Liver (tissue), 3 donors: ENCODE measurements around the gene THRA.

ENCODE experiments used
- EGR1 ChIP-seq, 2 donors: IDR thresholded peaks; 2 replicates each; pipeline ENCODE4 v1.6.1; 2016 to 2018; ENCODE audit warnings: antibody characterized with exemption in 2 of 2, low read depth in 2 of 2
- FOXA1 ChIP-seq: IDR thresholded peaks from 2 replicates; pipeline ENCODE4 v1.6.1; 2016; ENCODE audit warnings: antibody characterized with exemption
- FOXA2 ChIP-seq: IDR thresholded peaks from 2 replicates; pipeline ENCODE4 v1.6.1; 2016; ENCODE audit warnings: antibody characterized with exemption
- HNF4A ChIP-seq, 2 donors: conservative IDR thresholded peaks; 2 replicates each; pipeline ENCODE4 v1.6.1; 2016; ENCODE audit warnings: antibody characterized with exemption in 2 of 2, mild to moderate bottlenecking in 2 of 2
- HNF4G ChIP-seq: IDR thresholded peaks from 2 replicates; pipeline ENCODE4 v1.6.1; 2016; ENCODE audit warnings: antibody characterized with exemption
- JUND ChIP-seq, 2 donors: IDR thresholded peaks; 2 replicates each; pipeline ENCODE4 v1.6.1; 2016; ENCODE audit warnings: antibody characterized with exemption in 2 of 2
- RAD21 ChIP-seq, 2 donors: IDR thresholded peaks; 2 replicates each; pipeline ENCODE4 v1.6.1; 2016; ENCODE audit warnings: antibody characterized with exemption in 2 of 2, mild to moderate bottlenecking in 2 of 2
- SP1 ChIP-seq: IDR thresholded peaks from 2 replicates; pipeline ENCODE4 v1.6.1; 2018; ENCODE audit warnings: antibody characterized with exemption, mild to moderate bottlenecking
- TAF1 ChIP-seq: conservative IDR thresholded peaks from 2 replicates; pipeline ENCODE4 v1.6.1; 2016; ENCODE audit warnings: antibody characterized with exemption, mild to moderate bottlenecking
- YY1 ChIP-seq: IDR thresholded peaks from 2 replicates; pipeline ENCODE4 v1.6.1; 2016; ENCODE audit warnings: antibody characterized with exemption, mild to moderate bottlenecking
- TF ChIP-seq, protein P1 (sequence below): IDR thresholded peaks from 2 replicates; pipeline ENCODE4 v1.6.1; 2016; ENCODE audit warnings: antibody characterized with exemption, mild to moderate bottlenecking
- TF ChIP-seq, protein P2 (sequence below): IDR thresholded peaks from 2 replicates; pipeline ENCODE4 v1.6.1; 2016; ENCODE audit warnings: antibody characterized with exemption
- TF ChIP-seq, protein P3 (sequence below): fragments of 150-350 bp; IDR thresholded peaks from 2 replicates; pipeline ENCODE4 v1.5.1; 2017; ENCODE audit warnings: improper control_type of control experiment, low read depth, low read length; ENCODE audit not compliant: missing input control
- TF ChIP-seq, protein P4 (sequence below): IDR thresholded peaks from 2 replicates; pipeline ENCODE4 v1.6.1; 2016; ENCODE audit warnings: antibody characterized with exemption
- donor health status: healthy.
- donor health status: healthy.

DNA sequence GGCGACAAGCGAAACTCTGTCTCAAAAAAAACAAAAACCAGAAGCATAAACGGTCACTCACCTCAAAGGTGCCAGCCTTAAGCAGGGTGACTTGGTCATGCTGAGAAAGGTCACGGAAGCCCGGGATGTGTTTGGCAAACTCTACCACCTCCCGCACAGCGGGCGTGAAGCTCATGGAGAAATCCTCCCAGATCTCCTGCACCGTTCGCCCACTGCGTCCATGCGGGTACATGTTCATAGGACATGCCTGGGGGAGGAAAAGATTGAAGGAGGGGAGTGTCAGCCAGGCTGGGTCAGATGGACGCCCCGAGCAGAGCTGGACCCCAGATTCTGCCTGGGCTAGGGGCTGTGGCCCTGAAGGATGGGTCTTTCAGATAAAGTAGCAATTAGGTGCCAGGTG is 32.1 kb downstream of the THRA start:
- TF ChIP-seq TAF1 (no peak), SP1 (no peak), EGR1 (IDR thresholded peaks at IDR 0.05; ENCODE audit: low read depth in 2 of 2) (no peak), HNF4G (no peak), HNF4A (conservative IDR thresholded peaks at IDR 0.05) (no peak), YY1 (no peak), RAD21 (IDR thresholded peaks at IDR 0.05) (no peak), FOXA2 (no peak), JUND (IDR thresholded peaks at IDR 0.05) (no peak), FOXA1 (no peak)
- TF ChIP-seq, protein P1, sequence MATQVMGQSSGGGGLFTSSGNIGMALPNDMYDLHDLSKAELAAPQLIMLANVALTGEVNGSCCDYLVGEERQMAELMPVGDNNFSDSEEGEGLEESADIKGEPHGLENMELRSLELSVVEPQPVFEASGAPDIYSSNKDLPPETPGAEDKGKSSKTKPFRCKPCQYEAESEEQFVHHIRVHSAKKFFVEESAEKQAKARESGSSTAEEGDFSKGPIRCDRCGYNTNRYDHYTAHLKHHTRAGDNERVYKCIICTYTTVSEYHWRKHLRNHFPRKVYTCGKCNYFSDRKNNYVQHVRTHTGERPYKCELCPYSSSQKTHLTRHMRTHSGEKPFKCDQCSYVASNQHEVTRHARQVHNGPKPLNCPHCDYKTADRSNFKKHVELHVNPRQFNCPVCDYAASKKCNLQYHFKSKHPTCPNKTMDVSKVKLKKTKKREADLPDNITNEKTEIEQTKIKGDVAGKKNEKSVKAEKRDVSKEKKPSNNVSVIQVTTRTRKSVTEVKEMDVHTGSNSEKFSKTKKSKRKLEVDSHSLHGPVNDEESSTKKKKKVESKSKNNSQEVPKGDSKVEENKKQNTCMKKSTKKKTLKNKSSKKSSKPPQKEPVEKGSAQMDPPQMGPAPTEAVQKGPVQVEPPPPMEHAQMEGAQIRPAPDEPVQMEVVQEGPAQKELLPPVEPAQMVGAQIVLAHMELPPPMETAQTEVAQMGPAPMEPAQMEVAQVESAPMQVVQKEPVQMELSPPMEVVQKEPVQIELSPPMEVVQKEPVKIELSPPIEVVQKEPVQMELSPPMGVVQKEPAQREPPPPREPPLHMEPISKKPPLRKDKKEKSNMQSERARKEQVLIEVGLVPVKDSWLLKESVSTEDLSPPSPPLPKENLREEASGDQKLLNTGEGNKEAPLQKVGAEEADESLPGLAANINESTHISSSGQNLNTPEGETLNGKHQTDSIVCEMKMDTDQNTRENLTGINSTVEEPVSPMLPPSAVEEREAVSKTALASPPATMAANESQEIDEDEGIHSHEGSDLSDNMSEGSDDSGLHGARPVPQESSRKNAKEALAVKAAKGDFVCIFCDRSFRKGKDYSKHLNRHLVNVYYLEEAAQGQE: no peak
- TF ChIP-seq, protein P2, sequence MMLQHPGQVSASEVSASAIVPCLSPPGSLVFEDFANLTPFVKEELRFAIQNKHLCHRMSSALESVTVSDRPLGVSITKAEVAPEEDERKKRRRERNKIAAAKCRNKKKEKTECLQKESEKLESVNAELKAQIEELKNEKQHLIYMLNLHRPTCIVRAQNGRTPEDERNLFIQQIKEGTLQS: no peak
- TF ChIP-seq, protein P3, sequence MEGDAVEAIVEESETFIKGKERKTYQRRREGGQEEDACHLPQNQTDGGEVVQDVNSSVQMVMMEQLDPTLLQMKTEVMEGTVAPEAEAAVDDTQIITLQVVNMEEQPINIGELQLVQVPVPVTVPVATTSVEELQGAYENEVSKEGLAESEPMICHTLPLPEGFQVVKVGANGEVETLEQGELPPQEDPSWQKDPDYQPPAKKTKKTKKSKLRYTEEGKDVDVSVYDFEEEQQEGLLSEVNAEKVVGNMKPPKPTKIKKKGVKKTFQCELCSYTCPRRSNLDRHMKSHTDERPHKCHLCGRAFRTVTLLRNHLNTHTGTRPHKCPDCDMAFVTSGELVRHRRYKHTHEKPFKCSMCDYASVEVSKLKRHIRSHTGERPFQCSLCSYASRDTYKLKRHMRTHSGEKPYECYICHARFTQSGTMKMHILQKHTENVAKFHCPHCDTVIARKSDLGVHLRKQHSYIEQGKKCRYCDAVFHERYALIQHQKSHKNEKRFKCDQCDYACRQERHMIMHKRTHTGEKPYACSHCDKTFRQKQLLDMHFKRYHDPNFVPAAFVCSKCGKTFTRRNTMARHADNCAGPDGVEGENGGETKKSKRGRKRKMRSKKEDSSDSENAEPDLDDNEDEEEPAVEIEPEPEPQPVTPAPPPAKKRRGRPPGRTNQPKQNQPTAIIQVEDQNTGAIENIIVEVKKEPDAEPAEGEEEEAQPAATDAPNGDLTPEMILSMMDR: no peak
- TF ChIP-seq, protein P4, sequence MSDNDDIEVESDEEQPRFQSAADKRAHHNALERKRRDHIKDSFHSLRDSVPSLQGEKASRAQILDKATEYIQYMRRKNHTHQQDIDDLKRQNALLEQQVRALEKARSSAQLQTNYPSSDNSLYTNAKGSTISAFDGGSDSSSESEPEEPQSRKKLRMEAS: no peak
